ENCODE data around the gene DEDD2. TPM values are rescaled to one million over a fixed set of nuclear protein-coding genes. Genes with fewer than 3 reads are reported as not detected.

DEDD2 gene
- polyA plus RNA-seq, 3 donors: 125 to 141 (median 133) TPM

DNA sequence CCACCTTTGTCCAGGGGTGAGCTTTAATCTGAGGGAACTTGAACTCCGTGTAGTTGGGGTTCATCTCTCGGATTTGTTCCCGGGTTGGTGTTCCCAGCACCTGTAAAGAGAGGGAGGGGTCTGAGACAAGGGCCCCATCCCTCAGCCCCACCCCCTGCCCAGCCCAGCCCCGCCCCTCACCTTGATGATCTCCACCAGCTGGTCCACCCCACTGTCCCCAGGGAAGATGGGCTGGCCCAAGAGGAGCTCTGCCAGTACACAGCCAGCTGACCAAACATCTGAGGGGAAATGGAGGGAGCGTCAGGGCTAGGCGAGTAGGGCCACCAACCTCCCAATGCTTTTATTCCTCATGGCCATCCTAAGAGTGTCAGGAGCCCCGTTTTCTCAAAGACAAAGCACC, 15.6 kb upstream of the DEDD2 start:
- no peaks in the 10 kb centered on the region for H3K9me3 Mint-ChIP-seq
- Histone ChIP-seq H3K4me3 (replicated peaks in 1 of 3; ENCODE audit: low read depth in 2 of 3, low read length in 3 of 3) (no peak overlapping the region), H3K79me2 (ENCODE audit: insufficient read depth, low read length) (peaks cover 39% of the 10 kb centered on the region), H3K4me2 (replicated peaks; ENCODE audit: extremely low read depth, low read length, poor library complexity, severe bottlenecking) (no peak overlapping the region), H3K4me1 (ENCODE audit: control insufficient read depth in 1 of 2, insufficient read depth in 2 of 2, low read length in 2 of 2) (no peaks in the 10 kb centered on the region), H4K20me1 (ENCODE audit: insufficient read depth, low read length) (peaks cover 97% of the 10 kb centered on the region), H3K36me3 (replicated peaks in 1 of 2; ENCODE audit: control insufficient read depth in 1 of 2, insufficient read depth in 2 of 2, low read length in 2 of 2) (peaks cover 82 to 91% of the 10 kb centered on the region in 2 donors), H3K27ac (ENCODE audit: low read depth in 1 of 2, low read length in 2 of 2) (peak overlapping the region in 1 of 2 donors; percentile 14), H3K9ac (ENCODE audit: insufficient read depth, low read length, poor library complexity, severe bottlenecking) (no peak overlapping the region), H2AFZ (ENCODE audit: insufficient read depth, low read depth, low read length, poor library complexity, severe bottlenecking) (no peak overlapping the region), H3K27me3 (ENCODE audit: control insufficient read depth in 2 of 2, insufficient read depth in 2 of 2, low read length in 2 of 2) (no peaks in the 10 kb centered on the region), H3K9me3 (replicated peaks in 1 of 2; ENCODE audit: control insufficient read depth in 1 of 2, insufficient read depth in 1 of 2, low read length in 2 of 2) (no peaks in the 10 kb centered on the region)
- no peak for DNase-seq
- peaks cover 76 to 89% of the 10 kb centered on the region in 2 donors for H3K36me3 Mint-ChIP-seq
- WGBS (ENCODE audit: insufficient coverage): 87% methylated on average over 3 of the region's 7 CpGs
- intact Hi-C loops (cut with micrococcal nuclease): loop anchor here in 1 of 2 donors (10.0 kb wide), 1 partner anchor 128 kb away; no protein-coding TSS in a partner anchor
- no peak for TF ChIP-seq CTCF (IDR thresholded peaks at IDR 0.05)
- no peaks in the 10 kb centered on the region for H3K27me3 Mint-ChIP-seq (ENCODE audit: low read depth in 3 of 3)
- peak overlapping the region in 3 of 7 donors; percentile 13 to 86 (median 70) for H3K27ac Mint-ChIP-seq
- H3K4me3 Mint-ChIP-seq: no peak overlapping the region
- peaks cover 8% of the 10 kb centered on the region for H3K4me1 Mint-ChIP-seq

GRCh38 chr19:42232435-42232834, 15.0 kb upstream of the DEDD2 start:
- peak overlapping the region in 3 of 7 donors; percentile 37 to 57 (median 38) for H3K27ac Mint-ChIP-seq

More at GRCh38 chr19:42232435-42232834, 15.0 kb upstream of the DEDD2 start:
- no peaks in the 10 kb centered on the region for H3K9me3 ChIP-seq (replicated peaks in 1 of 2; ENCODE audit: control insufficient read depth in 1 of 2, insufficient read depth in 1 of 2, low read length in 2 of 2)
- H3K79me2 ChIP-seq (ENCODE audit: insufficient read depth, low read length): peaks cover 36% of the 10 kb centered on the region
- WGBS (ENCODE audit: insufficient coverage): 100% methylated on average over 1 of the region's 10 CpGs
- H3K9me3 Mint-ChIP-seq: no peaks in the 10 kb centered on the region
- no peak overlapping the region for H3K4me2 ChIP-seq (replicated peaks; ENCODE audit: extremely low read depth, low read length, poor library complexity, severe bottlenecking)
- no peak overlapping the region for H3K4me3 ChIP-seq (replicated peaks in 1 of 3; ENCODE audit: low read depth in 2 of 3, low read length in 3 of 3)
- peak overlapping the region in 1 of 2 donors; percentile 41 for H3K27ac ChIP-seq (ENCODE audit: low read depth in 1 of 2, low read length in 2 of 2)
- H3K27me3 ChIP-seq (ENCODE audit: control insufficient read depth in 2 of 2, insufficient read depth in 2 of 2, low read length in 2 of 2): no peaks in the 10 kb centered on the region
- no peaks in the 10 kb centered on the region for H3K27me3 Mint-ChIP-seq (ENCODE audit: low read depth in 3 of 3)
- H3K9ac ChIP-seq (ENCODE audit: insufficient read depth, low read length, poor library complexity, severe bottlenecking): no peak overlapping the region
- peaks cover 80 to 96% of the 10 kb centered on the region in 2 donors for H3K36me3 Mint-ChIP-seq
- DNase-seq: no peak
- no peaks in the 10 kb centered on the region for H3K4me1 ChIP-seq (ENCODE audit: control insufficient read depth in 1 of 2, insufficient read depth in 2 of 2, low read length in 2 of 2)
- peaks cover 87 to 97% of the 10 kb centered on the region in 2 donors for H3K36me3 ChIP-seq (replicated peaks in 1 of 2; ENCODE audit: control insufficient read depth in 1 of 2, insufficient read depth in 2 of 2, low read length in 2 of 2)
- H4K20me1 ChIP-seq (ENCODE audit: insufficient read depth, low read length): peaks cover 99% of the 10 kb centered on the region
- H3K4me3 Mint-ChIP-seq: no peak overlapping the region
- H3K4me1 Mint-ChIP-seq: peaks cover 9% of the 10 kb centered on the region
- no peak overlapping the region for H2AFZ ChIP-seq (ENCODE audit: insufficient read depth, low read depth, low read length, poor library complexity, severe bottlenecking)
- intact Hi-C loops (cut with micrococcal nuclease): loop anchor here in 1 of 2 donors (10.0 kb wide), 1 partner anchor 128 kb away; no protein-coding TSS in a partner anchor
- TF ChIP-seq CTCF (IDR thresholded peaks at IDR 0.05): no peak
